SU-DHL-6 (cell line): Measurements from ENCODE around the gene SYNJ1.

Source experiments
- H2AFZ ChIP-seq: fragments of 200-600 bp; sonication (generic); 2 replicates; pipeline ENCODE4 v1.6.1; 2014; ENCODE audit warnings: low read depth, mild to moderate bottlenecking, moderate library complexity, mixed read lengths, antibody characterized with exemption, low read length; ENCODE audit not compliant: severe bottlenecking
- H3F3A ChIP-seq: fragments of 200-600 bp; shearing (Covaris generic); 2 replicates; pipeline ENCODE4 v1.6.0; 2016; ENCODE audit warnings: antibody characterized with exemption, mild to moderate bottlenecking; ENCODE audit not compliant: insufficient read depth
- H3K27ac ChIP-seq: fragments of 200-600 bp; sonication (generic); 2 replicates; pipeline ENCODE4 v1.5.1; 2016; ENCODE audit warnings: low read depth, mild to moderate bottlenecking, low read length, moderate library complexity, mixed read lengths
- H3K27me3 ChIP-seq: fragments of 200-600 bp; sonication (generic), shearing (Covaris generic); 2 replicates; pipeline ENCODE4 v1.6.0; 2014; ENCODE audit warnings: mild to moderate bottlenecking, low read length
- H3K36me3 ChIP-seq: fragments of 200-600 bp; sonication (generic); 2 replicates; pipeline ENCODE4 v1.6.1; 2014; ENCODE audit warnings: mild to moderate bottlenecking, low read length, mixed read lengths
- H3K4me2 ChIP-seq: fragments of 300-600, 200-600 bp; shearing (Covaris generic), sonication (generic); 2 replicates; pipeline ENCODE4 v1.6.0; 2014; ENCODE audit warnings: low read length, low read depth, mild to moderate bottlenecking; ENCODE audit not compliant: poor library complexity, severe bottlenecking
- H3K4me3 ChIP-seq: fragments of 200-600 bp; sonication (generic); 2 replicates; pipeline ENCODE4 v1.5.1; 2014; ENCODE audit warnings: antibody characterized with exemption, low read length, mild to moderate bottlenecking, mixed read lengths; ENCODE audit not compliant: insufficient read depth, poor library complexity, severe bottlenecking
- H3K79me2 ChIP-seq: fragments of 200-600 bp; sonication (generic); 2 replicates; pipeline ENCODE4 v1.6.1; 2014; ENCODE audit warnings: mild to moderate bottlenecking, low read length, moderate library complexity; ENCODE audit not compliant: insufficient read depth
- H3K9ac ChIP-seq: fragments of 200-600 bp; sonication (generic); 2 replicates; pipeline ENCODE4 v1.7.0; 2014; ENCODE audit warnings: mild to moderate bottlenecking, low read length
- H3K9me2 ChIP-seq: fragments of 200-600 bp; sonication (generic); replicated peaks from 2 replicates; pipeline ENCODE4 v1.6.1; 2014; ENCODE audit warnings: low read length; ENCODE audit not compliant: insufficient read depth
- H3K9me3 ChIP-seq: fragments of 200-600 bp; sonication (generic); 2 replicates; pipeline ENCODE4 v1.6.1; 2014; ENCODE audit warnings: low read length, mixed read lengths; ENCODE audit not compliant: insufficient read depth
- H4K20me1 ChIP-seq: fragments of 200-600 bp; sonication (generic); 2 replicates; pipeline ENCODE4 v1.6.1; 2014; ENCODE audit warnings: low read depth, mild to moderate bottlenecking, antibody characterized with exemption, low read length, moderate library complexity, mixed read lengths
- EZH2phosphoT487 ChIP-seq: fragments of 200-600 bp; sonication (generic), shearing (Covaris generic); conservative IDR thresholded peaks from 2 replicates; pipeline ENCODE4 v1.6.1; 2018; ENCODE audit warnings: mild to moderate bottlenecking, antibody characterized with exemption, low read length, moderate library complexity, mixed read lengths
- TF ChIP-seq, protein P1 (sequence below): fragments of 200-600 bp; sonication (generic); IDR thresholded peaks from one replicate; pipeline ENCODE4 v1.5.1; 2017; ENCODE audit warnings: antibody characterized with exemption, mild to moderate bottlenecking, low read length, moderate library complexity; ENCODE audit not compliant: insufficient read depth, poor library complexity, severe bottlenecking

SYNJ1 gene

DNA sequence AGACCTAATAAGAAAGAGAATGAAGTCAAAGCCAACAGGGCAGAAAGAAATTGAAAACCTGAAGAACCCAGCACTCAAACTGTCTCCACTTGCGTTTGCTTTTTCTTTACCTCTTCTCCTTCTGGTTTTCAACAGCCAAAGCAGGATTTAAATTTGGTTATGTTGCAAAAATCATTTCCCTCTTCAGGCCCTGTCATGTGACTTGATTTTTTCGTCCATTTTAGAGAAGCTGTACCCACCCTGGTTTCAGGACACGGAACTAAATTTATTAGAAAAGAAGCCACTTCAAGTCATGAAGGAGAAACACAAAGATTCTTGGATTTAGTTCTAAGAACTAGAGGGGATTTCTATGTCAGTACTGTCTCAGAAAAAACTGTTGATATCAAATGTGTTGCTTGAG lies 1.0 kb upstream of the SYNJ1 start:
- no peaks in the 10 kb centered on the region for H3K27me3 ChIP-seq
- H3K4me3 ChIP-seq = no peak overlapping the region
- H3K79me2 ChIP-seq = no peaks in the 10 kb centered on the region
- H2AFZ ChIP-seq = peak overlapping the region; percentile 95
- 0 out of 2 replicates have a peak, but pooled peaks cover 5% of the 10 kb centered on the region for H4K20me1 ChIP-seq
- H3K4me2 ChIP-seq = peak overlapping the region; percentile 63
- peaks cover 7% of the 10 kb centered on the region; the same call in 1 of the 2 replicates for H3K36me3 ChIP-seq
- peaks cover 24% of the 10 kb centered on the region for H3F3A ChIP-seq
- TF ChIP-seq EZH2phosphoT487 = no peak
- TF ChIP-seq, protein P1, sequence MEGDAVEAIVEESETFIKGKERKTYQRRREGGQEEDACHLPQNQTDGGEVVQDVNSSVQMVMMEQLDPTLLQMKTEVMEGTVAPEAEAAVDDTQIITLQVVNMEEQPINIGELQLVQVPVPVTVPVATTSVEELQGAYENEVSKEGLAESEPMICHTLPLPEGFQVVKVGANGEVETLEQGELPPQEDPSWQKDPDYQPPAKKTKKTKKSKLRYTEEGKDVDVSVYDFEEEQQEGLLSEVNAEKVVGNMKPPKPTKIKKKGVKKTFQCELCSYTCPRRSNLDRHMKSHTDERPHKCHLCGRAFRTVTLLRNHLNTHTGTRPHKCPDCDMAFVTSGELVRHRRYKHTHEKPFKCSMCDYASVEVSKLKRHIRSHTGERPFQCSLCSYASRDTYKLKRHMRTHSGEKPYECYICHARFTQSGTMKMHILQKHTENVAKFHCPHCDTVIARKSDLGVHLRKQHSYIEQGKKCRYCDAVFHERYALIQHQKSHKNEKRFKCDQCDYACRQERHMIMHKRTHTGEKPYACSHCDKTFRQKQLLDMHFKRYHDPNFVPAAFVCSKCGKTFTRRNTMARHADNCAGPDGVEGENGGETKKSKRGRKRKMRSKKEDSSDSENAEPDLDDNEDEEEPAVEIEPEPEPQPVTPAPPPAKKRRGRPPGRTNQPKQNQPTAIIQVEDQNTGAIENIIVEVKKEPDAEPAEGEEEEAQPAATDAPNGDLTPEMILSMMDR = no peak
- no peak overlapping the region for H3K27ac ChIP-seq
- H3K9ac ChIP-seq = no peak overlapping the region
- no peaks in the 10 kb centered on the region for H3K9me3 ChIP-seq
- H3K9me2 ChIP-seq = no peaks in the 10 kb centered on the region

DNA sequence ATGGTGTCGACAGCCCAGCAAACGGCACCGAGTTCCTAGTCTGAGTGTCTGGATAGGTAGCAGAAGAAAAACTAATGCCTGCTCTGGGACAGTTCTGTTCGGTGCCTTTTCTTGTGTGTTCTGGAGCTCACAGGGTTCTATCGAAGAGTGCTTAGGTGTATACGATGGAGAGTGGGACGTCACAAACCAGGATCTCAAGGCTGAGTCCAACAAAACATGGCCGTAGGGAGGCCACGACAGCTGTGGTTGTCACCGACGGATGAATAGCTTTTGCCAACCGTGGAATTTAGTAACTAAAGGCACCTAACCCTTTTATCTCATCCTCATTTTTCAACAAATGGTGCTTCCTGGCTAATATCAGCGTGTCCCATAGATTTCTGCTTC lies 635 bp upstream of the SYNJ1 start:
- H3K36me3 ChIP-seq = peaks cover 7% of the 10 kb centered on the region; the same call in 1 of the 2 replicates
- H4K20me1 ChIP-seq = 0 out of 2 replicates have a peak, but pooled peaks cover 5% of the 10 kb centered on the region
- no peaks in the 10 kb centered on the region for H3K9me2 ChIP-seq
- peak overlapping the region; percentile 95 for H2AFZ ChIP-seq
- no peaks in the 10 kb centered on the region for H3K27me3 ChIP-seq
- peak overlapping the region; percentile 78 for H3K4me3 ChIP-seq
- TF ChIP-seq EZH2phosphoT487 = no peak
- TF ChIP-seq, protein P1 = no peak
- no peaks in the 10 kb centered on the region for H3K79me2 ChIP-seq
- no peak overlapping the region for H3K27ac ChIP-seq
- peak overlapping the region; percentile 77 for H3K9ac ChIP-seq
- H3F3A ChIP-seq = peaks cover 24% of the 10 kb centered on the region
- H3K4me2 ChIP-seq = peak overlapping the region; percentile 63
- H3K9me3 ChIP-seq = no peaks in the 10 kb centered on the region

DNA sequence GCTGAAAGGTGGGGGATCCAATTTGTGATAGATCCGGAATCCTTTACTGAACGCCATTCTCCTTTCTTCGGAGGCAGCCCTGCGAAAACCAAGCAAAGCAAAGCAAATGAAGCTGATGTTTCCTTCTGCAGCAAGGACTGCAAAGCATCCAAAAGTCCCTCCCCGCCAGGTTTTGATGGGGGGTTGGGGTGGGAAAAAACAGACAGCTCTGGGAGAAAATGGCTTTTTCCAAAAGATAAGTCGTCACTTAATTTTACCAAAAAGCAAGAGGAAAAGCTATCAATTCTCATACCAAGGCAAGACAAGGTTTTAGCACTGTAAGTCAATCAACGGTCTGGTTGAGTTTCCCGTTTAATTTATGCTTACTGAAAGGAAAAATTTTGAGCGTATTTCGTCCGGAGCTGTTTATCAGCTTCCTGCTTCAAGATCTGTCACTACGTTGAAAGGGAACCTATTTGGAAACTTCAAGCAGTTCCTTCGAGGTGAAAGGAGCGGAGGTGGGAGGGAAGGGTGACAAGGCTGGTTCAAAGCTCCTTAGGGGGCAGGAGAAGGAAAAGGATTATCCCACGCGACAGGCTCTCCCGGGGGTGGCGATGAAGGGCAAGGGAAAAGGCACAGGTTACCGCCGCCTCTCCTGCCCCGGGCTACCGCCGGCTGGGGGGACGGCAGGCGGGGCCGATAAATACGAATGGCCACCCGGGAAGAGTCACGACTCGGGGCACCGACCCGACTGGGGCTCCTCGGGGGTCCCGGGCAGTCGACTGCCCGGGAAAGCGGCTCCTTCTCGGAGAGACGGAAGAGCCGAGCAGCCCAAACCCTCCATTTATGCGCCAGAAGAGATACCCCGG lies 750 bp downstream of the SYNJ1 start:
- Histone ChIP-seq H3K9ac (peak overlapping the region; percentile 77), H3K36me3 (peaks cover 7% of the 10 kb centered on the region; the same call in 1 of the 2 replicates), H3K79me2 (no peaks in the 10 kb centered on the region), H3K27me3 (no peaks in the 10 kb centered on the region), H3K9me2 (no peaks in the 10 kb centered on the region), H4K20me1 (0 out of 2 replicates have a peak, but pooled peaks cover 5% of the 10 kb centered on the region), H3K4me3 (peak overlapping the region; percentile 78), H3K4me2 (peak overlapping the region; percentile 63), H3K27ac (no peak overlapping the region), H3K9me3 (no peaks in the 10 kb centered on the region), H2AFZ (peak overlapping the region; percentile 95), H3F3A (peaks cover 17% of the 10 kb centered on the region)
- no peak for TF ChIP-seq EZH2phosphoT487
- TF ChIP-seq, protein P1 = no peak
